Gastrocnemius medialis (tissue), 4 donors: Measurements from ENCODE around the gene CIT.

Source experiments
- CTCF ChIP-seq, 5 experiments: fragments of 450-650 bp in 3 of 5; fragments of 200-600 bp in 2 of 5; sonication (generic) in 2 of 5; IDR thresholded peaks in 4 of 5; conservative IDR thresholded peaks in 1 of 5; 1 replicate in 4 of 5; 2 replicates in 1 of 5; pipeline ENCODE4 v1.5.1; 2016 to 2019; ENCODE audit warnings: antibody characterized with exemption in 5 of 5, mild to moderate bottlenecking in 3 of 5, moderate library complexity in 3 of 5
- POLR2A ChIP-seq, 2 donors: fragments of 450-650 bp; IDR thresholded peaks; one replicate each; pipeline ENCODE4 v1.6.1; 2017; ENCODE audit warnings: antibody characterized with exemption in 2 of 2, mild to moderate bottlenecking in 2 of 2, moderate library complexity in 2 of 2

- TF ChIP-seq CTCF (IDR thresholded peaks at IDR 0.05 in 4 of 5, conservative IDR thresholded peaks at IDR 0.05 in 1 of 5) (no peak), POLR2A (IDR thresholded peaks at IDR 0.05) (no peak)
Measured at GRCh38 chr12:119725523-119725922, 151.6 kb downstream of the CIT start.
